ENCODE data around the gene MYO18A. TPM values are rescaled to one million over a fixed set of nuclear protein-coding genes. Genes with fewer than 3 reads are reported as not detected.

Gene MYO18A
- polyA plus RNA-seq, 1 donor, result 46.2 TPM

GRCh38 chr17:29140631-29141513, 39.3 kb downstream of the MYO18A start:
- H3K4me3 ChIP-seq (ENCODE audit: low read length), result peak overlapping the region; percentile 21
- H3K4me1 ChIP-seq (ENCODE audit: control insufficient read depth, insufficient read depth, low read length), result peaks cover 17% of the 10 kb centered on the region
- WGBS (ENCODE audit: insufficient coverage, low lambda C conversion rate), result 60% methylated on average over 1 of the region's 15 CpGs
- no peaks in the 10 kb centered on the region for H3K36me3 ChIP-seq (ENCODE audit: control insufficient read depth, insufficient read depth, low read length)
- H3K9me3 ChIP-seq (ENCODE audit: control insufficient read depth, low read depth, low read length), result no peaks in the 10 kb centered on the region
- peak overlapping the region; percentile 62 for H3K27ac ChIP-seq (ENCODE audit: low read length)
- DNase-seq, result no peak
- H3K27me3 ChIP-seq (ENCODE audit: control insufficient read depth, insufficient read depth, low read length), result no peaks in the 10 kb centered on the region

- Histone ChIP-seq H3K9me3 (ENCODE audit: control insufficient read depth, low read depth, low read length) (no peaks in the 10 kb centered on the region), H3K4me1 (ENCODE audit: control insufficient read depth, insufficient read depth, low read length) (peaks cover 17% of the 10 kb centered on the region), H3K4me3 (ENCODE audit: low read length) (peak overlapping the region; percentile 21), H3K27ac (ENCODE audit: low read length) (peak overlapping the region; percentile 62), H3K36me3 (ENCODE audit: control insufficient read depth, insufficient read depth, low read length) (no peaks in the 10 kb centered on the region), H3K27me3 (ENCODE audit: control insufficient read depth, insufficient read depth, low read length) (no peaks in the 10 kb centered on the region)
- DNase-seq, result peak in 1 of 2 donors; percentile 54
- no CpG with 5 or more reads among the region's 14 CpGs for WGBS (ENCODE audit: insufficient coverage, low lambda C conversion rate)
Measured at GRCh38 chr17:29140051-29140621, 40.1 kb downstream of the MYO18A start.

GRCh38 chr17:29138971-29139691, 41.1 kb downstream of the MYO18A start:
- Histone ChIP-seq H3K27me3 (ENCODE audit: control insufficient read depth, insufficient read depth, low read length) (no peaks in the 10 kb centered on the region), H3K4me3 (ENCODE audit: low read length) (no peak overlapping the region), H3K27ac (ENCODE audit: low read length) (no peak overlapping the region), H3K4me1 (ENCODE audit: control insufficient read depth, insufficient read depth, low read length) (peaks cover 15% of the 10 kb centered on the region), H3K9me3 (ENCODE audit: control insufficient read depth, low read depth, low read length) (no peaks in the 10 kb centered on the region), H3K36me3 (ENCODE audit: control insufficient read depth, insufficient read depth, low read length) (no peaks in the 10 kb centered on the region)
- no peak for DNase-seq
- WGBS (ENCODE audit: insufficient coverage, low lambda C conversion rate), result no CpG with 5 or more reads among the region's 13 CpGs

GRCh38 chr17:29138184-29138955, 41.8 kb downstream of the MYO18A start:
- H3K4me3 ChIP-seq (ENCODE audit: low read length), result no peak overlapping the region
- H3K36me3 ChIP-seq (ENCODE audit: control insufficient read depth, insufficient read depth, low read length), result peaks cover 3% of the 10 kb centered on the region

GRCh38 chr17:29136998-29137730, 43.0 kb downstream of the MYO18A start:
- H3K36me3 ChIP-seq (ENCODE audit: control insufficient read depth, insufficient read depth, low read length), result peaks cover 5% of the 10 kb centered on the region
- DNase-seq, result no peak
- H3K9me3 ChIP-seq (ENCODE audit: control insufficient read depth, low read depth, low read length), result no peaks in the 10 kb centered on the region
- no peak overlapping the region for H3K4me3 ChIP-seq (ENCODE audit: low read length)
- peaks cover 14% of the 10 kb centered on the region for H3K4me1 ChIP-seq (ENCODE audit: control insufficient read depth, insufficient read depth, low read length)
- H3K27ac ChIP-seq (ENCODE audit: low read length), result no peak overlapping the region
- 90% methylated on average over 2 of the region's 8 CpGs for WGBS (ENCODE audit: insufficient coverage, low lambda C conversion rate)
- no peaks in the 10 kb centered on the region for H3K27me3 ChIP-seq (ENCODE audit: control insufficient read depth, insufficient read depth, low read length)

More at GRCh38 chr17:29138184-29138955, 41.8 kb downstream of the MYO18A start:
- H3K4me1 ChIP-seq (ENCODE audit: control insufficient read depth, insufficient read depth, low read length), result peaks cover 14% of the 10 kb centered on the region
- DNase-seq, result no peak
- WGBS (ENCODE audit: insufficient coverage, low lambda C conversion rate), result no CpG with 5 or more reads among the region's 13 CpGs
- no peak overlapping the region for H3K27ac ChIP-seq (ENCODE audit: low read length)
- no peaks in the 10 kb centered on the region for H3K27me3 ChIP-seq (ENCODE audit: control insufficient read depth, insufficient read depth, low read length)
- H3K9me3 ChIP-seq (ENCODE audit: control insufficient read depth, low read depth, low read length), result no peaks in the 10 kb centered on the region

- no peak overlapping the region for H3K4me3 ChIP-seq (ENCODE audit: low read length)
- H3K27me3 ChIP-seq (ENCODE audit: control insufficient read depth, insufficient read depth, low read length), result no peaks in the 10 kb centered on the region
- no CpG with 5 or more reads among the region's 2 CpGs for WGBS (ENCODE audit: insufficient coverage, low lambda C conversion rate)
- no peak overlapping the region for H3K27ac ChIP-seq (ENCODE audit: low read length)
- no peak for DNase-seq
- no peaks in the 10 kb centered on the region for H3K9me3 ChIP-seq (ENCODE audit: control insufficient read depth, low read depth, low read length)
- peaks cover 8% of the 10 kb centered on the region for H3K36me3 ChIP-seq (ENCODE audit: control insufficient read depth, insufficient read depth, low read length)
- H3K4me1 ChIP-seq (ENCODE audit: control insufficient read depth, insufficient read depth, low read length), result peaks cover 9% of the 10 kb centered on the region
Measured at GRCh38 chr17:29135464-29135863, 44.7 kb downstream of the MYO18A start.

- Histone ChIP-seq H3K9me3 (ENCODE audit: control insufficient read depth, low read depth, low read length) (no peaks in the 10 kb centered on the region), H3K27me3 (ENCODE audit: control insufficient read depth, insufficient read depth, low read length) (no peaks in the 10 kb centered on the region), H3K4me3 (ENCODE audit: low read length) (no peak overlapping the region), H3K4me1 (ENCODE audit: control insufficient read depth, insufficient read depth, low read length) (no peaks in the 10 kb centered on the region), H3K27ac (ENCODE audit: low read length) (no peak overlapping the region), H3K36me3 (ENCODE audit: control insufficient read depth, insufficient read depth, low read length) (peaks cover 13% of the 10 kb centered on the region)
- no CpG with 5 or more reads among the region's 4 CpGs for WGBS (ENCODE audit: insufficient coverage, low lambda C conversion rate)
- no peak for DNase-seq
Measured at GRCh38 chr17:29133121-29133713, 47.0 kb downstream of the MYO18A start.

GRCh38 chr17:29131814-29132682, 48.1 kb downstream of the MYO18A start:
- Histone ChIP-seq H3K27ac (ENCODE audit: low read length) (no peak overlapping the region), H3K36me3 (ENCODE audit: control insufficient read depth, insufficient read depth, low read length) (peaks cover 22% of the 10 kb centered on the region)
- 90% methylated on average over 2 of the region's 9 CpGs for WGBS (ENCODE audit: insufficient coverage, low lambda C conversion rate)

GRCh38 chr17:29129731-29130130, 50.5 kb downstream of the MYO18A start:
- Histone ChIP-seq H3K27me3 (ENCODE audit: control insufficient read depth, insufficient read depth, low read length) (no peaks in the 10 kb centered on the region), H3K9me3 (ENCODE audit: control insufficient read depth, low read depth, low read length) (no peaks in the 10 kb centered on the region), H3K4me1 (ENCODE audit: control insufficient read depth, insufficient read depth, low read length) (peaks cover 6% of the 10 kb centered on the region), H3K4me3 (ENCODE audit: low read length) (no peak overlapping the region), H3K36me3 (ENCODE audit: control insufficient read depth, insufficient read depth, low read length) (peaks cover 29% of the 10 kb centered on the region), H3K27ac (ENCODE audit: low read length) (no peak overlapping the region)
- no peak for DNase-seq
- WGBS (ENCODE audit: insufficient coverage, low lambda C conversion rate), result no CpG with 5 or more reads among the region's 4 CpGs

More at GRCh38 chr17:29131814-29132682, 48.1 kb downstream of the MYO18A start:
- no peaks in the 10 kb centered on the region for H3K9me3 ChIP-seq (ENCODE audit: control insufficient read depth, low read depth, low read length)
- no peak overlapping the region for H3K4me3 ChIP-seq (ENCODE audit: low read length)
- no peak for DNase-seq
- no peaks in the 10 kb centered on the region for H3K27me3 ChIP-seq (ENCODE audit: control insufficient read depth, insufficient read depth, low read length)
- H3K4me1 ChIP-seq (ENCODE audit: control insufficient read depth, insufficient read depth, low read length), result no peaks in the 10 kb centered on the region

Measured in large intestine (tissue), 3 donors.